HEK293 (cell line): Measurements from ENCODE around the gene CDK2AP2.

ENCODE experiments used
- GLI2 ChIP-seq: fragments of 450-650 bp; formaldehyde crosslinking; IDR thresholded peaks from 2 replicates; pipeline ENCODE4; 2017; ENCODE audit warnings: missing biosample characterization, missing genetic modification characterization, low read depth, borderline replicate concordance
- INSM2 ChIP-seq: fragments of 450-650 bp; formaldehyde crosslinking; IDR thresholded peaks from 2 replicates; pipeline ENCODE4 v1.5.1; 2016; ENCODE audit warnings: missing biosample characterization, missing genetic modification characterization
- OVOL3 ChIP-seq: fragments of 450-650 bp; formaldehyde crosslinking; IDR thresholded peaks from 2 replicates; pipeline ENCODE4 v1.5.1; 2016; ENCODE audit warnings: missing biosample characterization, missing genetic modification characterization
- PATZ1 ChIP-seq: fragments of 450-650 bp; formaldehyde crosslinking; IDR thresholded peaks from 2 replicates; pipeline ENCODE4 v1.5.1; 2016; ENCODE audit warnings: missing biosample characterization, missing genetic modification characterization
- PRDM10 ChIP-seq: fragments of 450-650 bp; formaldehyde crosslinking; IDR thresholded peaks from 2 replicates; pipeline ENCODE4 v1.5.1; 2016; ENCODE audit warnings: missing biosample characterization, missing genetic modification characterization
- REPIN1 ChIP-seq: fragments of 450-650 bp; formaldehyde crosslinking; IDR thresholded peaks from 2 replicates; pipeline ENCODE4 v1.5.1; 2017; ENCODE audit warnings: missing biosample characterization, missing genetic modification characterization, low read depth
- TSHZ1 ChIP-seq: fragments of 450-650 bp; formaldehyde crosslinking; IDR thresholded peaks from 2 replicates; pipeline ENCODE4 v1.5.1; 2016; ENCODE audit warnings: missing biosample characterization, missing genetic modification characterization, borderline replicate concordance
- YY1 ChIP-seq: fragments of 450-650 bp; formaldehyde crosslinking; IDR thresholded peaks from 2 replicates; pipeline ENCODE4 v1.5.1; 2018; ENCODE audit warnings: missing biosample characterization, missing genetic modification characterization
- ZBTB26 ChIP-seq: fragments of 450-650 bp; formaldehyde crosslinking; optimal IDR thresholded peaks from 2 replicates; pipeline ENCODE3; 2016; ENCODE audit warnings: missing biosample characterization, mild to moderate bottlenecking, missing genetic modification characterization
- ZBTB8A ChIP-seq: fragments of 450-650 bp; formaldehyde crosslinking; IDR thresholded peaks from 2 replicates; pipeline ENCODE4 v1.5.1; 2016; ENCODE audit warnings: missing biosample characterization, missing genetic modification characterization
- ZFP69B ChIP-seq: fragments of 450-650 bp; formaldehyde crosslinking; IDR thresholded peaks from 2 replicates; pipeline ENCODE4 v1.5.1; 2016; ENCODE audit warnings: missing biosample characterization, missing genetic modification characterization
- ZNF174 ChIP-seq: fragments of 450-650 bp; formaldehyde crosslinking; IDR thresholded peaks from 2 replicates; pipeline ENCODE4 v1.5.0; 2017; ENCODE audit warnings: missing biosample characterization, mild to moderate bottlenecking, missing genetic modification characterization
- ZNF184 ChIP-seq: fragments of 450-650 bp; IDR thresholded peaks from 2 replicates; pipeline ENCODE4 v1.5.1; 2018; ENCODE audit warnings: missing biosample characterization, mild to moderate bottlenecking, missing genetic modification characterization
- ZNF23 ChIP-seq: fragments of 450-650 bp; formaldehyde crosslinking; IDR thresholded peaks from 2 replicates; pipeline ENCODE4 v1.5.1; 2016; ENCODE audit warnings: missing biosample characterization, missing genetic modification characterization, borderline replicate concordance
- ZNF391 ChIP-seq: fragments of 450-650 bp; formaldehyde crosslinking; IDR thresholded peaks from 2 replicates; pipeline ENCODE4 v1.5.1; 2016; ENCODE audit warnings: low read depth, missing biosample characterization, missing genetic modification characterization, borderline replicate concordance
- ZNF549 ChIP-seq: fragments of 450-650 bp; IDR thresholded peaks from 2 replicates; pipeline ENCODE4 v1.5.1; 2018; ENCODE audit warnings: missing biosample characterization, missing genetic modification characterization, mild to moderate bottlenecking, inconsistent platforms, moderate library complexity
- ZNF600 ChIP-seq: fragments of 450-650 bp; formaldehyde crosslinking; IDR thresholded peaks from 2 replicates; pipeline ENCODE4 v1.5.1; 2016; ENCODE audit warnings: missing biosample characterization, missing genetic modification characterization
- ZNF623 ChIP-seq: fragments of 450-650 bp; formaldehyde crosslinking; IDR thresholded peaks from 2 replicates; pipeline ENCODE4 v1.5.1; 2016; ENCODE audit warnings: missing biosample characterization, missing genetic modification characterization
- ZSCAN23 ChIP-seq: fragments of 450-650 bp; formaldehyde crosslinking; IDR thresholded peaks from 2 replicates; pipeline ENCODE4 v1.5.1; 2016; ENCODE audit warnings: missing biosample characterization, missing genetic modification characterization
- TF ChIP-seq, protein P1 (sequence below): fragments of 450-650 bp; IDR thresholded peaks from 2 replicates; pipeline ENCODE4 v1.5.1; 2018; ENCODE audit warnings: missing biosample characterization, missing genetic modification characterization
- TF ChIP-seq, protein P2 (sequence below): sonication (generic); formaldehyde crosslinking; IDR thresholded peaks from 2 replicates; pipeline ENCODE4 v1.8.1; 2022; ENCODE audit warnings: mild to moderate bottlenecking, moderate library complexity, missing genetic modification reagents
- TF ChIP-seq, protein P3 (sequence below): fragments of 450-650 bp; formaldehyde crosslinking; IDR thresholded peaks from 2 replicates; pipeline ENCODE4 v1.5.1; 2016; ENCODE audit warnings: missing biosample characterization, missing genetic modification characterization

Gene CDK2AP2

GRCh38 chr11:67508486-67509121 is 642 bp upstream of the CDK2AP2 start (continued):
- TF ChIP-seq PATZ1 (tag by site-specific recombination), result peak; percentile 94
- TF ChIP-seq REPIN1 (tag by site-specific recombination), result no peak
- TF ChIP-seq ZNF391 (tag by site-specific recombination), result no peak
- TF ChIP-seq ZSCAN23 (tag by site-specific recombination), result no peak
- TF ChIP-seq YY1, result peak; percentile 52; the same call in 1 of the 2 replicates
- no peak for TF ChIP-seq ZNF623 (tag by site-specific recombination)
- no peak for TF ChIP-seq ZNF23
- TF ChIP-seq ZFP69B (tag by site-specific recombination), result no peak
- TF ChIP-seq, protein P1, sequence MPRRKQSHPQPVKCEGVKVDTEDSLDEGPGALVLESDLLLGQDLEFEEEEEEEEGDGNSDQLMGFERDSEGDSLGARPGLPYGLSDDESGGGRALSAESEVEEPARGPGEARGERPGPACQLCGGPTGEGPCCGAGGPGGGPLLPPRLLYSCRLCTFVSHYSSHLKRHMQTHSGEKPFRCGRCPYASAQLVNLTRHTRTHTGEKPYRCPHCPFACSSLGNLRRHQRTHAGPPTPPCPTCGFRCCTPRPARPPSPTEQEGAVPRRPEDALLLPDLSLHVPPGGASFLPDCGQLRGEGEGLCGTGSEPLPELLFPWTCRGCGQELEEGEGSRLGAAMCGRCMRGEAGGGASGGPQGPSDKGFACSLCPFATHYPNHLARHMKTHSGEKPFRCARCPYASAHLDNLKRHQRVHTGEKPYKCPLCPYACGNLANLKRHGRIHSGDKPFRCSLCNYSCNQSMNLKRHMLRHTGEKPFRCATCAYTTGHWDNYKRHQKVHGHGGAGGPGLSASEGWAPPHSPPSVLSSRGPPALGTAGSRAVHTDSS (tag by site-specific recombination), result no peak
- TF ChIP-seq ZBTB8A (tag by site-specific recombination), result peak; percentile 83
- no peak for TF ChIP-seq ZNF549 (tag by site-specific recombination)
- no peak for TF ChIP-seq GLI2 (tag by site-specific recombination)
- TF ChIP-seq OVOL3 (tag by site-specific recombination), result no peak
- no peak for TF ChIP-seq ZNF184 (tag by site-specific recombination)
- TF ChIP-seq INSM2 (tag by site-specific recombination), result no peak; the same call in 1 of the 2 replicates
- no peak for TF ChIP-seq ZNF174
- no peak for TF ChIP-seq PRDM10 (tag by site-specific recombination)
- TF ChIP-seq ZBTB26 (tag by site-specific recombination), result peak; percentile 80
- TF ChIP-seq ZNF600 (tag by site-specific recombination), result peak; percentile 28; the same call in 1 of the 2 replicates
- no peak for TF ChIP-seq TSHZ1 (tag by site-specific recombination)
- TF ChIP-seq, protein P2, sequence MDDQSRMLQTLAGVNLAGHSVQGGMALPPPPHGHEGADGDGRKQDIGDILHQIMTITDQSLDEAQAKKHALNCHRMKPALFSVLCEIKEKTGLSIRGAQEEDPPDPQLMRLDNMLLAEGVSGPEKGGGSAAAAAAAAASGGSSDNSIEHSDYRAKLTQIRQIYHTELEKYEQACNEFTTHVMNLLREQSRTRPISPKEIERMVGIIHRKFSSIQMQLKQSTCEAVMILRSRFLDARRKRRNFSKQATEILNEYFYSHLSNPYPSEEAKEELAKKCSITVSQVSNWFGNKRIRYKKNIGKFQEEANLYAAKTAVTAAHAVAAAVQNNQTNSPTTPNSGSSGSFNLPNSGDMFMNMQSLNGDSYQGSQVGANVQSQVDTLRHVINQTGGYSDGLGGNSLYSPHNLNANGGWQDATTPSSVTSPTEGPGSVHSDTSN (CRISPR knock-in tag), result no peak; the same call in 1 of the 2 replicates
- TF ChIP-seq, protein P3, sequence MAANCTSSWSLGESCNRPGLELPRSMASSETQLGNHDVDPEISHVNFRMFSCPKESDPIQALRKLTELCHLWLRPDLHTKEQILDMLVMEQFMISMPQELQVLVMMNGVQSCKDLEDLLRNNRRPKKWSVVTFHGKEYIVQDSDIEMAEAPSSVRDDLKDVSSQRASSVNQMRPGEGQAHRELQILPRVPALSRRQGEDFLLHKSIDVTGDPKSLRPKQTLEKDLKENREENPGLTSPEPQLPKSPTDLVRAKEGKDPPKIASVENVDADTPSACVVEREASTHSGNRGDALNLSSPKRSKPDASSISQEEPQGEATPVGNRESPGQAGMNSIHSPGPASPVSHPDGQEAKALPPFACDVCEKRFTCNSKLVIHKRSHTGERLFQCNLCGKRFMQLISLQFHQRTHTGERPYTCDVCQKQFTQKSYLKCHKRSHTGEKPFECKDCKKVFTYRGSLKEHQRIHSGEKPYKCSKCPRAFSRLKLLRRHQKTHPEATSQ, result no peak
